Tibial nerve (tissue), 4 donors: ENCODE measurements around the gene ADAMTS12. TPM values are rescaled to one million over a fixed set of nuclear protein-coding genes. Genes with fewer than 3 reads are reported as not detected.

Experiments used
- DNase-seq, 2 donors: peaks; one replicate each; pipeline ENCODE4 v3.0.0-alpha.2; 2019; ENCODE audit warnings: low spot score in 2 of 2
- H3K27ac ChIP-seq, 4 donors: fragments of 200-600 bp; sonication (generic) in 3 of 4; one replicate each; pipeline ENCODE4 v1.5.1; 2017 to 2019; ENCODE audit warnings: mild to moderate bottlenecking in 1 of 4
- H3K27me3 ChIP-seq, 2 donors: fragments of 200-600 bp; sonication (generic) in 1 of 2; one replicate each; pipeline versions ENCODE4 v1.5.1 to v1.6.0; 2017 to 2019
- H3K36me3 ChIP-seq, 3 donors: fragments of 200-600 bp; sonication (generic); one replicate each; pipeline ENCODE4 v1.5.1; 2018 to 2019
- H3K4me1 ChIP-seq, 4 donors: fragments of 200-600 bp; sonication (generic) in 3 of 4; one replicate each; pipeline ENCODE4 v1.5.1; 2017 to 2019
- H3K4me3 ChIP-seq, 4 donors: fragments of 200-600 bp; sonication (generic) in 3 of 4; one replicate each; pipeline ENCODE4 v1.5.1; 2017 to 2019; ENCODE audit warnings: mild to moderate bottlenecking in 1 of 4, moderate library complexity in 1 of 4
- H3K9me3 ChIP-seq, 4 donors: fragments of 200-600 bp; sonication (generic) in 3 of 4; one replicate each; pipeline ENCODE4 v1.5.1; 2017 to 2019
- EP300 ChIP-seq, 2 donors: sonication (generic); formaldehyde crosslinking; IDR thresholded peaks; one replicate each; pipeline ENCODE4 v1.6.1; 2017; ENCODE audit warnings: antibody characterized with exemption in 2 of 2, mild to moderate bottlenecking in 1 of 2
- POLR2A ChIP-seq, 2 donors: fragments of 450-650 bp; IDR thresholded peaks; one replicate each; pipeline ENCODE4 v1.6.1; 2017; ENCODE audit warnings: antibody characterized with exemption in 2 of 2, mild to moderate bottlenecking in 2 of 2, moderate library complexity in 2 of 2
- WGBS, 2 donors: methylation state at CpG; one replicate each; pipeline ENCODE4 v1.1.5; 2018; 5-methylcytosine and 5-hydroxymethylcytosine counted together
- total RNA-seq, 4 donors: library from RNA; depleted of rRNA; stranded (reverse); fragments of >200 nt; gene quantifications; one replicate each; pipeline ENCODE4 v1.1.0, GENCODE V29; 2016
- TF ChIP-seq, protein P1 (sequence below), 5 experiments: fragments of 200-600 bp in 3 of 5; fragments of 450-650 bp in 2 of 5; sonication (generic) in 3 of 5; IDR thresholded peaks; one replicate each; pipeline ENCODE4 v1.5.1; 2016 to 2019; ENCODE audit warnings: antibody characterized with exemption in 5 of 5, mild to moderate bottlenecking in 3 of 5, moderate library complexity in 2 of 5

The ADAMTS12 gene
- total RNA-seq, 4 donors from 2014 or later = 7.1 to 10.4 (median 9.7) TPM

- no peaks in the 10 kb centered on the region for H3K27me3 ChIP-seq
- H3K36me3 ChIP-seq = no peaks in the 10 kb centered on the region
- H3K4me1 ChIP-seq = peaks cover 0 to 13% (median 0%) of the 10 kb centered on the region in 4 donors
- TF ChIP-seq EP300 (IDR thresholded peaks at IDR 0.05) (no peak), POLR2A (IDR thresholded peaks at IDR 0.05) (no peak)
- TF ChIP-seq, protein P1, sequence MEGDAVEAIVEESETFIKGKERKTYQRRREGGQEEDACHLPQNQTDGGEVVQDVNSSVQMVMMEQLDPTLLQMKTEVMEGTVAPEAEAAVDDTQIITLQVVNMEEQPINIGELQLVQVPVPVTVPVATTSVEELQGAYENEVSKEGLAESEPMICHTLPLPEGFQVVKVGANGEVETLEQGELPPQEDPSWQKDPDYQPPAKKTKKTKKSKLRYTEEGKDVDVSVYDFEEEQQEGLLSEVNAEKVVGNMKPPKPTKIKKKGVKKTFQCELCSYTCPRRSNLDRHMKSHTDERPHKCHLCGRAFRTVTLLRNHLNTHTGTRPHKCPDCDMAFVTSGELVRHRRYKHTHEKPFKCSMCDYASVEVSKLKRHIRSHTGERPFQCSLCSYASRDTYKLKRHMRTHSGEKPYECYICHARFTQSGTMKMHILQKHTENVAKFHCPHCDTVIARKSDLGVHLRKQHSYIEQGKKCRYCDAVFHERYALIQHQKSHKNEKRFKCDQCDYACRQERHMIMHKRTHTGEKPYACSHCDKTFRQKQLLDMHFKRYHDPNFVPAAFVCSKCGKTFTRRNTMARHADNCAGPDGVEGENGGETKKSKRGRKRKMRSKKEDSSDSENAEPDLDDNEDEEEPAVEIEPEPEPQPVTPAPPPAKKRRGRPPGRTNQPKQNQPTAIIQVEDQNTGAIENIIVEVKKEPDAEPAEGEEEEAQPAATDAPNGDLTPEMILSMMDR (IDR thresholded peaks at IDR 0.05) = no peak
- no peak for DNase-seq
- WGBS, 2 donors = 27 to 41% methylated on average over 4 of the region's 4 CpGs
- no peaks in the 10 kb centered on the region for H3K9me3 ChIP-seq
- H3K4me3 ChIP-seq = no peak overlapping the region
- no peak overlapping the region for H3K27ac ChIP-seq
Measured at GRCh38 chr5:33854733-33855151, 37.0 kb downstream of the ADAMTS12 start.

- TF ChIP-seq POLR2A (IDR thresholded peaks at IDR 0.05) (no peak), EP300 (IDR thresholded peaks at IDR 0.05) (no peak)
- TF ChIP-seq, protein P1 (IDR thresholded peaks at IDR 0.05) = no peak
- H3K27ac ChIP-seq = no peak overlapping the region
- H3K9me3 ChIP-seq = no peaks in the 10 kb centered on the region
- no peak overlapping the region for H3K4me3 ChIP-seq
- 64 to 73% methylated on average over 3 of the region's 3 CpGs for WGBS, 2 donors
- no peaks in the 10 kb centered on the region for H3K27me3 ChIP-seq
- peaks cover 0 to 13% (median 0%) of the 10 kb centered on the region in 4 donors for H3K4me1 ChIP-seq
- H3K36me3 ChIP-seq = no peaks in the 10 kb centered on the region
- no peak for DNase-seq
Measured at GRCh38 chr5:33852837-33853236, 39.0 kb downstream of the ADAMTS12 start.

GRCh38 chr5:33852319-33852718, 39.5 kb downstream of the ADAMTS12 start:
- no peak for TF ChIP-seq EP300 (IDR thresholded peaks at IDR 0.05)
- TF ChIP-seq, protein P1 (IDR thresholded peaks at IDR 0.05) = no peak
- TF ChIP-seq POLR2A (IDR thresholded peaks at IDR 0.05) = no peak
- WGBS, 2 donors = 25 to 26% methylated on average over 5 of the region's 5 CpGs
- no peak overlapping the region for H3K27ac ChIP-seq

GRCh38 chr5:33850100-33850594, 41.6 kb downstream of the ADAMTS12 start:
- DNase-seq = no peak
- Histone ChIP-seq H3K27ac (no peak overlapping the region), H3K4me1 (peaks cover 0 to 13% (median 0%) of the 10 kb centered on the region in 4 donors), H3K36me3 (no peaks in the 10 kb centered on the region), H3K9me3 (no peaks in the 10 kb centered on the region), H3K27me3 (no peaks in the 10 kb centered on the region), H3K4me3 (no peak overlapping the region)
- WGBS, 2 donors = 66 to 77% methylated on average over 9 of the region's 9 CpGs
- TF ChIP-seq EP300 (IDR thresholded peaks at IDR 0.05) (no peak), POLR2A (IDR thresholded peaks at IDR 0.05) (no peak)
- TF ChIP-seq, protein P1 (IDR thresholded peaks at IDR 0.05) = no peak

More at GRCh38 chr5:33852319-33852718, 39.5 kb downstream of the ADAMTS12 start:
- no peaks in the 10 kb centered on the region for H3K36me3 ChIP-seq
- no peak for DNase-seq
- H3K9me3 ChIP-seq = no peaks in the 10 kb centered on the region
- H3K4me1 ChIP-seq = peaks cover 0 to 13% (median 0%) of the 10 kb centered on the region in 4 donors
- H3K4me3 ChIP-seq = no peak overlapping the region
- H3K27me3 ChIP-seq = no peaks in the 10 kb centered on the region

DNA sequence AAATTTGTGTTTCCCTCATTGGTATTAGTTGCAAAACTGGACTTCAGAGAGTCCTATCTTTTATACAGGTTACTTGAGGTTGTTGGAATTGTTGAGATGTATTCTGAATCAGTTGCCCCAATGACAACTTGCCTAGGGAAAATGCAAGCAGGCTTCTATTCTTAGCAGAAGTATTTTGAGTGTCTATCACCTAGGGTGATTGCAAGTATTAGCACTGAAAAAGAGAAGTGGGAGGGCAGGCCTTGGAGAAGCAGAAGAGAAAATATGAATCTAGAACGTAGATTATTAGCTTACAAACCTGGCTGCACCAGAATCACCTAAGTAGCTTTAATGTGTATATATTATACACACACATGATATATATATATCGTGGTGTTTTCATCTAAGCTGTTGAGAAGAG, 43.2 kb downstream of the ADAMTS12 start:
- no peak overlapping the region for H3K4me3 ChIP-seq
- TF ChIP-seq, protein P1 (IDR thresholded peaks at IDR 0.05) = no peak
- TF ChIP-seq POLR2A (IDR thresholded peaks at IDR 0.05) (no peak), EP300 (IDR thresholded peaks at IDR 0.05) (no peak)
- 86 to 94% methylated on average over 2 of the region's 2 CpGs for WGBS, 2 donors
- H3K27me3 ChIP-seq = no peaks in the 10 kb centered on the region
- no peaks in the 10 kb centered on the region for H3K36me3 ChIP-seq
- no peaks in the 10 kb centered on the region for H3K9me3 ChIP-seq
- peaks cover 0 to 13% (median 0%) of the 10 kb centered on the region in 4 donors for H3K4me1 ChIP-seq
- H3K27ac ChIP-seq = no peak overlapping the region
- DNase-seq = no peak
